Body of pancreas (tissue), 4 donors: ENCODE results near the gene DCD.

Source experiments
- POLR2A ChIP-seq, 3 donors: fragments of 450-650 bp; IDR thresholded peaks; one replicate each; pipeline ENCODE4 v1.6.1; 2016; ENCODE audit warnings: antibody characterized with exemption in 3 of 3, mild to moderate bottlenecking in 2 of 3
- TF ChIP-seq, protein P1 (sequence below), 7 experiments: fragments of 450-650 bp in 4 of 7; fragments of 200-600 bp in 3 of 7; sonication (generic) in 3 of 7; IDR thresholded peaks; one replicate each; pipeline ENCODE4 v1.5.1; 2016 to 2019; ENCODE audit warnings: antibody characterized with exemption in 7 of 7

DNA sequence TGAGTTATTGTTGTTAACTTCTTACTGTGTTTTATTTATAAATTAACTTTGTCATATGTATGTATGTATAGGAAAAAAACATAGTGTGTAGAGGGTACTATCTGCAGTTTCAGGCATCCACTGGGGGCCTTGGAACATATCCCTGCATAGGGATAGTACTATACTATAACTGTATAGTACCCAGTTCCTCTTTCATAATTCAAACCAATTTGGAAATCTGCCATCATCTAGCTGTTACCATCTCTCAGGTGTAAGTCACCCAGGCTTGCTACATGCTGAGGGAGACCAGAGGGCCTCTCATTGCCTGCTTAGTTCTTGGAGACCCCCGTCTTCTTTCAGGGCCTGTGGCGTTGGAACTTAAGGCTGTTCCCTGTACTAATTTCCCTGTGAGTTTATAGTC lies 12.9 kb upstream of the DCD start:
- TF ChIP-seq, protein P1, sequence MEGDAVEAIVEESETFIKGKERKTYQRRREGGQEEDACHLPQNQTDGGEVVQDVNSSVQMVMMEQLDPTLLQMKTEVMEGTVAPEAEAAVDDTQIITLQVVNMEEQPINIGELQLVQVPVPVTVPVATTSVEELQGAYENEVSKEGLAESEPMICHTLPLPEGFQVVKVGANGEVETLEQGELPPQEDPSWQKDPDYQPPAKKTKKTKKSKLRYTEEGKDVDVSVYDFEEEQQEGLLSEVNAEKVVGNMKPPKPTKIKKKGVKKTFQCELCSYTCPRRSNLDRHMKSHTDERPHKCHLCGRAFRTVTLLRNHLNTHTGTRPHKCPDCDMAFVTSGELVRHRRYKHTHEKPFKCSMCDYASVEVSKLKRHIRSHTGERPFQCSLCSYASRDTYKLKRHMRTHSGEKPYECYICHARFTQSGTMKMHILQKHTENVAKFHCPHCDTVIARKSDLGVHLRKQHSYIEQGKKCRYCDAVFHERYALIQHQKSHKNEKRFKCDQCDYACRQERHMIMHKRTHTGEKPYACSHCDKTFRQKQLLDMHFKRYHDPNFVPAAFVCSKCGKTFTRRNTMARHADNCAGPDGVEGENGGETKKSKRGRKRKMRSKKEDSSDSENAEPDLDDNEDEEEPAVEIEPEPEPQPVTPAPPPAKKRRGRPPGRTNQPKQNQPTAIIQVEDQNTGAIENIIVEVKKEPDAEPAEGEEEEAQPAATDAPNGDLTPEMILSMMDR (IDR thresholded peaks at IDR 0.05): no peak
- TF ChIP-seq POLR2A (IDR thresholded peaks at IDR 0.05): no peak
